Measurements from ENCODE around the gene PARN.

The PARN gene

GRCh38 chr16:14428043-14428442 lies 202.0 kb downstream of the PARN start:
- no peak for TF ChIP-seq ZFP3 (CRISPR knock-in tag; IDR thresholded peaks at IDR 0.05)
- TF ChIP-seq TOX (CRISPR knock-in tag; IDR thresholded peaks at IDR 0.05; ENCODE audit: borderline replicate concordance) = no peak
- no peak for TF ChIP-seq ISL1 (CRISPR knock-in tag; IDR thresholded peaks at IDR 0.05)
- no peak for TF ChIP-seq SNAI2 (CRISPR knock-in tag; IDR thresholded peaks at IDR 0.05)
- TF ChIP-seq ZNF70 (CRISPR knock-in tag; IDR thresholded peaks at IDR 0.05) = no peak
- TF ChIP-seq OSR1 (CRISPR knock-in tag; IDR thresholded peaks at IDR 0.05) = no peak
- no peak for TF ChIP-seq CSDC2 (CRISPR knock-in tag; IDR thresholded peaks at IDR 0.05)
- TF ChIP-seq, protein P1, sequence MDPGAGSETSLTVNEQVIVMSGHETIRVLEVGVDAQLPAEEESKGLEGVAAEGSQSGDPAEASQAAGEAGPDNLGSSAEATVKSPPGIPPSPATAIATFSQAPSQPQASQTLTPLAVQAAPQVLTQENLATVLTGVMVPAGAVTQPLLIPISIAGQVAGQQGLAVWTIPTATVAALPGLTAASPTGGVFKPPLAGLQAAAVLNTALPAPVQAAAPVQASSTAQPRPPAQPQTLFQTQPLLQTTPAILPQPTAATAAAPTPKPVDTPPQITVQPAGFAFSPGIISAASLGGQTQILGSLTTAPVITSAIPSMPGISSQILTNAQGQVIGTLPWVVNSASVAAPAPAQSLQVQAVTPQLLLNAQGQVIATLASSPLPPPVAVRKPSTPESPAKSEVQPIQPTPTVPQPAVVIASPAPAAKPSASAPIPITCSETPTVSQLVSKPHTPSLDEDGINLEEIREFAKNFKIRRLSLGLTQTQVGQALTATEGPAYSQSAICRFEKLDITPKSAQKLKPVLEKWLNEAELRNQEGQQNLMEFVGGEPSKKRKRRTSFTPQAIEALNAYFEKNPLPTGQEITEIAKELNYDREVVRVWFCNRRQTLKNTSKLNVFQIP (CRISPR knock-in tag; IDR thresholded peaks at IDR 0.05; ENCODE audit: borderline replicate concordance, low read depth) = no peak
- TF ChIP-seq ZFP30 (CRISPR knock-in tag; IDR thresholded peaks at IDR 0.05) = no peak
- no peak for TF ChIP-seq TSHZ2 (CRISPR knock-in tag; IDR thresholded peaks at IDR 0.05)
- no peak for TF ChIP-seq PATZ1 (CRISPR knock-in tag; IDR thresholded peaks at IDR 0.05; ENCODE audit: borderline replicate concordance)
- no peak for TF ChIP-seq BACH2 (CRISPR knock-in tag; IDR thresholded peaks at IDR 0.05; ENCODE audit: borderline replicate concordance)
- no peak for TF ChIP-seq ARNTL (CRISPR knock-in tag; IDR thresholded peaks at IDR 0.05; ENCODE audit: borderline replicate concordance, low read depth)
- no peak for ATAC-seq

DNA sequence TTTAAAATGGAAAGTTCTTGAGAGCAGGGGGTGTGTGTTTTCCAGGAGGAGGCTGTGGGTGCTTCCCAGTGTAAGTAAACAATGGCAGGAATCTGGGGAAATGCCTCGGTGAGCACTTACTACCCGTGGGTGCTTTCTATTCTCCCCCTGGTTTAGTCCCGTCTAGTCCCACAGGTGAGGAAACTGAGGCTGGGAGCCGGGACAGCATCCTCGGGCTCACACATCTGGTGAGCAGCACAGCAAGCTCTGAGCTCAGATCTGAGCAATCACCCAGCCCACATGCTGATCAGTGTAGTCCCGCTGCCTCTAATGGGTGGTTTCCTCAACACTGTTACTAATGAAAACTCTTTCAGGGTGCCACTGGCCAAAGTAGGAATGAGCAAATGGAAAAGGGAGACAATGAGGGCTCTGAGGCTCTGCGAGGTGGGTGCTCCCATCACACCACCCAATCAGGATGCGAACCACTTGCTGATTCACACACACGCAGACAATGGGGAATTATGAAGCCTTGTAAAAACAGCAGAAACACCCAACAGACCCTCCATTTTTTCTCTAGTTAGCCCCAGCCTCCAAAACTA lies 202.6 kb downstream of the PARN start:
- TF ChIP-seq PATZ1 (CRISPR knock-in tag; IDR thresholded peaks at IDR 0.05; ENCODE audit: borderline replicate concordance) (no peak), ZC3H10 (CRISPR knock-in tag; IDR thresholded peaks at IDR 0.05) (no peak)
- no peak for ATAC-seq

- ATAC-seq = no peak
- TF ChIP-seq ZFP3 (CRISPR knock-in tag; IDR thresholded peaks at IDR 0.05) (no peak), ESRRG (CRISPR knock-in tag; IDR thresholded peaks at IDR 0.05) (no peak), ZC3H10 (CRISPR knock-in tag; IDR thresholded peaks at IDR 0.05) (no peak)
- TF ChIP-seq, protein P2, sequence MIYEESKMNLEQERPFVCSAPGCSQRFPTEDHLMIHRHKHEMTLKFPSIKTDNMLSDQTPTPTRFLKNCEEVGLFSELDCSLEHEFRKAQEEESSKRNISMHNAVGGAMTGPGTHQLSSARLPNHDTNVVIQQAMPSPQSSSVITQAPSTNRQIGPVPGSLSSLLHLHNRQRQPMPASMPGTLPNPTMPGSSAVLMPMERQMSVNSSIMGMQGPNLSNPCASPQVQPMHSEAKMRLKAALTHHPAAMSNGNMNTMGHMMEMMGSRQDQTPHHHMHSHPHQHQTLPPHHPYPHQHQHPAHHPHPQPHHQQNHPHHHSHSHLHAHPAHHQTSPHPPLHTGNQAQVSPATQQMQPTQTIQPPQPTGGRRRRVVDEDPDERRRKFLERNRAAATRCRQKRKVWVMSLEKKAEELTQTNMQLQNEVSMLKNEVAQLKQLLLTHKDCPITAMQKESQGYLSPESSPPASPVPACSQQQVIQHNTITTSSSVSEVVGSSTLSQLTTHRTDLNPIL (CRISPR knock-in tag; IDR thresholded peaks at IDR 0.05; ENCODE audit: low read depth) = no peak
Observed at GRCh38 chr16:14424595-14424994, 205.5 kb downstream of the PARN start.

DNA sequence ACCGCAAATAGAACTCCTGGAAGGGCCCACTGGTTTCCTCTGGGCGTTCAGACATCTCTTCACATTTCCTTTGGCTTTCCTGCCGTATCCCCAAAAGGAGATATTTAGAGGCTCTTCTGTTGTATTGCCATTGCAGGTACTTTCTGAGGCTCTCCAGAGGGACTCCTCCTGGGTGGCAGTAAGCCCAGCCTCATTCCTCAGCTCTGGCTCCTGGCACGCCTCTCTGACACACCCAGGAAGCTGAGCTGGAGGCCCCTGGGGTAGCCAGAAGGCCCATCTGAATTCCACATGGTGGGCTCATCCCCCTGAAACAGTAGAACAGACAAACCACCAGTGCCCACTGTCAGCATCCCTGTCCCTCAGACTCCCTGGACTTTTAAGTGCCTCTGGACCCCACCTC lies 206.7 kb downstream of the PARN start:
- ATAC-seq = no peak
- TF ChIP-seq CSDC2 (CRISPR knock-in tag; IDR thresholded peaks at IDR 0.05) = no peak
- TF ChIP-seq ESRRG (CRISPR knock-in tag; IDR thresholded peaks at IDR 0.05) = no peak
- no peak for TF ChIP-seq ZFP3 (CRISPR knock-in tag; IDR thresholded peaks at IDR 0.05)
- no peak for TF ChIP-seq RARB (CRISPR knock-in tag; IDR thresholded peaks at IDR 0.05)
- TF ChIP-seq ZNF8 (CRISPR knock-in tag; IDR thresholded peaks at IDR 0.05) = no peak
- no peak for TF ChIP-seq PATZ1 (CRISPR knock-in tag; IDR thresholded peaks at IDR 0.05; ENCODE audit: borderline replicate concordance)
- TF ChIP-seq TCF4 (CRISPR knock-in tag; IDR thresholded peaks at IDR 0.05; ENCODE audit: borderline replicate concordance) = no peak
- no peak for TF ChIP-seq PPARA (CRISPR knock-in tag; IDR thresholded peaks at IDR 0.05; ENCODE audit: borderline replicate concordance)
- TF ChIP-seq SNAI2 (CRISPR knock-in tag; IDR thresholded peaks at IDR 0.05) = no peak
- TF ChIP-seq TSHZ2 (CRISPR knock-in tag; IDR thresholded peaks at IDR 0.05) = no peak
- no peak for TF ChIP-seq ZNF70 (CRISPR knock-in tag; IDR thresholded peaks at IDR 0.05)
- no peak for TF ChIP-seq ISL1 (CRISPR knock-in tag; IDR thresholded peaks at IDR 0.05)

Measured in SK-N-SH treated with all-trans-retinoic acid at 6 μM for 48 hours (cell line).